Mesothelial cell of epicardium (in vitro differentiated cells): ENCODE data around the gene TYW5. TPM values are rescaled to one million over a fixed set of nuclear protein-coding genes. Genes with fewer than 3 reads are reported as not detected.

Source experiments
- DNase-seq, 2 experiments: peaks; one replicate each; pipeline ENCODE4 v3.0.0; 2021; ENCODE audit warnings: low spot score in 2 of 2; ENCODE audit not compliant: unreplicated experiment in 2 of 2
- H3K27ac Mint-ChIP-seq: 2 replicates; pipeline ENCODE4 v1.8.0; 2021; ENCODE audit warnings: mixed read lengths
- H3K27me3 Mint-ChIP-seq: 2 replicates; pipeline ENCODE4 v1.8.0; 2021; ENCODE audit warnings: low read depth, mixed read lengths
- H3K36me3 Mint-ChIP-seq: 2 replicates; pipeline ENCODE4 v1.8.0; 2021; ENCODE audit warnings: mixed read lengths
- H3K4me1 Mint-ChIP-seq: 2 replicates; pipeline ENCODE4 v1.8.0; 2021; ENCODE audit warnings: mixed read lengths
- H3K4me3 Mint-ChIP-seq: 2 replicates; pipeline ENCODE4 v1.8.0; 2021; ENCODE audit warnings: mild to moderate bottlenecking, moderate library complexity, mixed read lengths
- H3K9me3 Mint-ChIP-seq: 2 replicates; pipeline ENCODE4 v1.8.0; 2021; ENCODE audit warnings: mixed read lengths
- total RNA-seq: library from RNA; stranded (reverse); gene quantifications from 3 replicates; pipeline ENCODE4 v1.2.1, GENCODE V29; 2021
- TF ChIP-seq, protein P1 (sequence below): fragments of 200-600 bp; sonication (generic); IDR thresholded peaks from one replicate; pipeline ENCODE4 v1.5.0; 2021; ENCODE audit warnings: antibody characterized with exemption; ENCODE audit not compliant: unreplicated experiment

TYW5 gene
- total RNA-seq, 1 donor from 2014 or later = 12.2 TPM

DNA sequence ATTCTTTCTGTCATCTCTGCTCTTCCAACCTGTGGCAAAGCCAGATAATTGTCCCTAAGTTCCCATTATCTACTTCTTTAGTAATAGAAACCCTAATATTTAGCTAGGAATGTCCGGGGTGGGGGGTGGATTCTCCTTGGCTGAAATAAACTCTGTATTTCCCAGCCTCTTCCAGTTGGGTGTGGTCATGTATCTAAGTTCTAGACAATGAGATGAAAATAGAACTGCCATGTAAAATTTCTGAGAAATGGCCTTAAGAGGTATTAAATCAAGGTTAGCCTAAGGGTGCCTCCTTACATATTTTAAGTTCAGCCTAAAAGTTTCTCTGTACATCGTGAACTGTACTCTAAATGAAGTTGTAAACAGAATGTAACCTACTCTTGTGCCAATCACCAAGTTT lies 39.6 kb upstream of the TYW5 start:
- Mint-ChIP-seq H3K27ac (no peak overlapping the region), H3K36me3 (no peaks in the 10 kb centered on the region), H3K27me3 (no peaks in the 10 kb centered on the region), H3K4me3 (no peak overlapping the region), H3K9me3 (peaks cover 9% of the 10 kb centered on the region), H3K4me1 (no peaks in the 10 kb centered on the region)
- TF ChIP-seq, protein P1, sequence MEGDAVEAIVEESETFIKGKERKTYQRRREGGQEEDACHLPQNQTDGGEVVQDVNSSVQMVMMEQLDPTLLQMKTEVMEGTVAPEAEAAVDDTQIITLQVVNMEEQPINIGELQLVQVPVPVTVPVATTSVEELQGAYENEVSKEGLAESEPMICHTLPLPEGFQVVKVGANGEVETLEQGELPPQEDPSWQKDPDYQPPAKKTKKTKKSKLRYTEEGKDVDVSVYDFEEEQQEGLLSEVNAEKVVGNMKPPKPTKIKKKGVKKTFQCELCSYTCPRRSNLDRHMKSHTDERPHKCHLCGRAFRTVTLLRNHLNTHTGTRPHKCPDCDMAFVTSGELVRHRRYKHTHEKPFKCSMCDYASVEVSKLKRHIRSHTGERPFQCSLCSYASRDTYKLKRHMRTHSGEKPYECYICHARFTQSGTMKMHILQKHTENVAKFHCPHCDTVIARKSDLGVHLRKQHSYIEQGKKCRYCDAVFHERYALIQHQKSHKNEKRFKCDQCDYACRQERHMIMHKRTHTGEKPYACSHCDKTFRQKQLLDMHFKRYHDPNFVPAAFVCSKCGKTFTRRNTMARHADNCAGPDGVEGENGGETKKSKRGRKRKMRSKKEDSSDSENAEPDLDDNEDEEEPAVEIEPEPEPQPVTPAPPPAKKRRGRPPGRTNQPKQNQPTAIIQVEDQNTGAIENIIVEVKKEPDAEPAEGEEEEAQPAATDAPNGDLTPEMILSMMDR = no peak
- DNase-seq = no peak

DNA sequence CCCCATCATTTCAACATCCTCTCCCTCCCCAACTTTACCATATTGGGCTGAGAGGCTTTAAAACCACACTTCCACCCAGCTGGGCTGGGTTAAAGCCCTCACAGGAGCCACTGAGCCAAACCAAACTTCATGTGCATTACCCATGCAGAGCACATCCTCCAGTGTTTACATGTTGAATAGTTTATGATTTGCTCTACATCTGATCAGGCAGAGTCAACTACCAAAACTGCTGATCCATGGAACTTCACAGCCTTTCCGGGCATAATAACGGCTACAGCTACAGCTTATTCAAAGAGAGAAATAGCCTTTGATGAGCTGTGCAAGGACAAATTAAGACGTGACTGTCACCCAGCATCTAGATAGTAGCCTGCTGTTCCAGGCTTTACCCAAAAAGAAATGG lies 39.1 kb upstream of the TYW5 start:
- DNase-seq = no peak
- no peak overlapping the region for H3K27ac Mint-ChIP-seq
- no peak overlapping the region for H3K4me3 Mint-ChIP-seq
- H3K36me3 Mint-ChIP-seq = no peaks in the 10 kb centered on the region
- TF ChIP-seq, protein P1 = no peak
- H3K9me3 Mint-ChIP-seq = peaks cover 7% of the 10 kb centered on the region
- no peaks in the 10 kb centered on the region for H3K27me3 Mint-ChIP-seq
- no peaks in the 10 kb centered on the region for H3K4me1 Mint-ChIP-seq

DNA sequence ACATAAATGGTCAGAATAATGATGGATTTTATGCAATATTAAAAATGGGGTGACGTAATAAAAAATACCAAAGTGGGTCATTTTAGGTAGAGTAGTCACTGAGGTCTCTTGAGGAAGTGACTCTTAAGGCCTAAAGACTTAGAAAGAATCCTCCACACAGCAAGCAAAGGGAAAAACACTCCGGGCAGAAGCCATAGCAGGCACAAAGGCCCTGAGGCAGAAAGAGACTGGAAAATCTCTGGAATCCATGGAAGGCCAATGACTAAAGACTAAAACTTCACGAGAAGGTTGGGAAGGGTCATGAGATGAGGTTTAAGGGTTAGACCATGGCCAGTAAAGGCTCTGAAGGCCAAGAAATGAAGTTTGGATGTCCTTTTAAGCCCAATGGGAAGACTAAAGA lies 37.0 kb upstream of the TYW5 start:
- peaks cover 3% of the 10 kb centered on the region for H3K4me1 Mint-ChIP-seq
- H3K9me3 Mint-ChIP-seq = peaks cover 7% of the 10 kb centered on the region
- H3K36me3 Mint-ChIP-seq = no peaks in the 10 kb centered on the region
- H3K27me3 Mint-ChIP-seq = no peaks in the 10 kb centered on the region
- H3K4me3 Mint-ChIP-seq = no peak overlapping the region
- TF ChIP-seq, protein P1 = no peak
- no peak for DNase-seq
- H3K27ac Mint-ChIP-seq = no peak overlapping the region

DNA sequence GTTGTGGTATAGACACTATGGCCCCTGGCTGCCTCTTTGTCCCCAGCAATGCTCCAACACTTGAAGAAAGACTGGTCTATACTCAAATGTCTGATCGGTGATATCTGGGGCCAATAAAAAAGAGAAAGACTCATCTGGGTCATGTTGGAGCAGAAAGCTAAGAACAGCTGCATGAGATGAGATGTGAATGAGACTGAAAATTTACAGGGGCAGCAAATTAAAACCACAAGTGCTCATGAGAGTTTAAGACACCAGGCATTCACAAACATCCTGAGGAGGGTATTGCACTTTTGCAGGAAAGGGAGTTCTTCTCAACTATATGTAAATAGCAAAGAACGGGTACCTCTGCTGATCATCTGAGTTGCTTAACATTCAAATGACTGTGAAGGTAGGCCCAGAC lies 36.4 kb upstream of the TYW5 start:
- TF ChIP-seq, protein P1 = no peak
- Mint-ChIP-seq H3K4me1 (peaks cover 3% of the 10 kb centered on the region), H3K36me3 (no peaks in the 10 kb centered on the region), H3K9me3 (peaks cover 7% of the 10 kb centered on the region), H3K27ac (no peak overlapping the region), H3K4me3 (no peak overlapping the region), H3K27me3 (no peaks in the 10 kb centered on the region)
- DNase-seq = no peak

DNA sequence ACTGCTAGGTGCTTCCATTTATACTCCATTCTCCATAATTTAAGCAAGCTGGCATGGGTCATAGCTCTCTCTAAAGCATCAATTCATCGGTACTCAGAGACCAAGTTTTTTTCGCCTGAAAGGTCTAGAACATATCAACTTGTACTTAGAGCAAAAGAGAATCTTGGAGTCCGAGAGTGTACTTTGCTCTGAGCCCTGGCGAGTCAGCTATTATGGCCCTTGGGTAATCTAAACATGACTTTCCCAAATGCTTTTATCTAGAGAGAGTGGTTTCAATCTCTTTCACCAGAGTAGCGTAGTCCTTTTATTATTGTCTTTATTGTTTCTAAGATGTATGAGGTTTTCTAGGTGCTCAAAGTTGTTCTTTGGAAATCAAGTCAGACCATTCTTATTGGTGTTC lies 34.5 kb upstream of the TYW5 start:
- TF ChIP-seq, protein P1 = no peak
- Mint-ChIP-seq H3K9me3 (no peaks in the 10 kb centered on the region), H3K4me1 (peaks cover 3% of the 10 kb centered on the region), H3K36me3 (no peaks in the 10 kb centered on the region), H3K27me3 (no peaks in the 10 kb centered on the region), H3K4me3 (no peak overlapping the region), H3K27ac (no peak overlapping the region)
- no peak for DNase-seq

DNA sequence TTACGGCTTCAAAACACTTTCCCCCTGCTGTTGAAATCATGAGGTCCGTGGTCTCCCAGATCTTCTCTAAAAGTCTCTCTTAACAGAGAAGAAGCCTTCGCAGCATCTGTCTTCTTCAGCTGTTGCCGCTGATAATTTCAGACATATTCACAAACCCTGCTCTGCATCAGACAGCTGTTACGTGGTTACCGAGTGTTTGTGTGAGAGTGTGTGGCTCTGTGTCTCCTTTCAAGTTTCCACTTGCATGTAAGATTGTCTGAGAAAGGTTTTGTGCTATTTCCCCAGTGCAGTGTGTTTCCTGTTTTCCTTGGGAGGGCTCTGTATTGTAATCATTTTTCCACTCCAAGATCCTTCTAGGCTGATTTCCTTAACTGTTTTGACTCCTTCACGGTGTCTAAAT lies 32.9 kb upstream of the TYW5 start:
- Mint-ChIP-seq H3K27ac (no peak overlapping the region), H3K4me3 (no peak overlapping the region), H3K36me3 (no peaks in the 10 kb centered on the region), H3K27me3 (no peaks in the 10 kb centered on the region), H3K4me1 (peaks cover 3% of the 10 kb centered on the region), H3K9me3 (no peaks in the 10 kb centered on the region)
- no peak for DNase-seq
- TF ChIP-seq, protein P1 = no peak
